ENCODE results near the gene ITCH. TPM values are rescaled to one million over a fixed set of nuclear protein-coding genes. Genes with fewer than 3 reads are reported as not detected.
"Not testable (repeated sequence)": the region's sequence is repeated elsewhere in the genome, so short reads cannot be mapped to it uniquely, and the experiment has no call there.

The ITCH gene
- total and polyA plus RNA-seq, 7 experiments from 2014 or later = 14.6 to 70.4 (median 58.9) TPM

- ATAC-seq (no peak), DNase-seq (no peak)
- intact Hi-C loops (cut with micrococcal nuclease) = no loop called here
- peaks cover 0 to 3% (median 0%) of the 10 kb centered on the region in 7 donors for H3K4me1 Mint-ChIP-seq
- H3K36me3 Mint-ChIP-seq = no peaks in the 10 kb centered on the region
- Histone ChIP-seq H3K27me3 (ENCODE audit: control insufficient read depth in 2 of 2, insufficient read depth in 2 of 2, low read length in 2 of 2) (no peaks in the 10 kb centered on the region), H3K4me1 (ENCODE audit: control insufficient read depth in 2 of 2, insufficient read depth in 2 of 2, low read length in 2 of 2) (peaks cover 0 to 11% of the 10 kb centered on the region in 2 donors), H3K36me3 (ENCODE audit: control insufficient read depth in 2 of 3, insufficient read depth in 3 of 3, low read length in 3 of 3) (no peaks in the 10 kb centered on the region), H3K27ac (ENCODE audit: low read depth, low read length) (no peak overlapping the region), H3K9me3 (ENCODE audit: control insufficient read depth in 2 of 3, low read length in 3 of 3) (no peaks in the 10 kb centered on the region), H3K4me3 (ENCODE audit: low read length) (no peak overlapping the region)
- no peak overlapping the region for H3K27ac Mint-ChIP-seq
- H3K27me3 Mint-ChIP-seq = no peaks in the 10 kb centered on the region
- POLR2A ChIA-PET = interaction anchor here (0.6 kb wide), 1 partner anchor 83 kb away, joined by 3 read pairs; no protein-coding TSS in a partner anchor
- CTCF ChIA-PET = no interaction called here
- no peaks in the 10 kb centered on the region for H3K9me3 Mint-ChIP-seq
- H3K4me3 Mint-ChIP-seq = no peak overlapping the region
These were observed 29.3 kb upstream of the ITCH start for GRCh38 chr20:34333786-34334185.

- Mint-ChIP-seq H3K9me3 (no peaks in the 10 kb centered on the region), H3K4me3 (no peak overlapping the region), H3K27me3 (peaks cover 0 to 2% (median 0%) of the 10 kb centered on the region in 5 donors), H3K36me3 (no peaks in the 10 kb centered on the region), H3K4me1 (peaks cover 0 to 3% (median 0%) of the 10 kb centered on the region in 7 donors), H3K27ac (peak overlapping the region in 1 of 9 donors; percentile 22)
- Histone ChIP-seq H3K27ac (ENCODE audit: low read depth, low read length) (no peak overlapping the region), H3K4me1 (ENCODE audit: control insufficient read depth in 2 of 2, insufficient read depth in 2 of 2, low read length in 2 of 2) (peaks cover 0 to 11% of the 10 kb centered on the region in 2 donors), H3K4me3 (ENCODE audit: low read length) (no peak overlapping the region), H3K36me3 (ENCODE audit: control insufficient read depth in 2 of 3, insufficient read depth in 3 of 3, low read length in 3 of 3) (no peaks in the 10 kb centered on the region), H3K27me3 (ENCODE audit: control insufficient read depth in 2 of 2, insufficient read depth in 2 of 2, low read length in 2 of 2) (no peaks in the 10 kb centered on the region), H3K9me3 (ENCODE audit: control insufficient read depth in 2 of 3, low read length in 3 of 3) (no peaks in the 10 kb centered on the region)
- intact Hi-C loops (cut with micrococcal nuclease) = no loop called here
- ChIA-PET CTCF (interaction anchor here (1.6 kb wide), 1 partner anchor 22 kb away, joined by 3 read pairs; no protein-coding TSS in a partner anchor), POLR2A (interaction anchor here (0.6 kb wide), 1 partner anchor 82 kb away, joined by 3 read pairs; no protein-coding TSS in a partner anchor)
- ATAC-seq = no peak
- DNase-seq = no peak
These were observed 28.2 kb upstream of the ITCH start for GRCh38 chr20:34334654-34335407.

GRCh38 chr20:34337544-34337943, 25.5 kb upstream of the ITCH start:
- H3K36me3 ChIP-seq (ENCODE audit: control insufficient read depth in 2 of 3, insufficient read depth in 3 of 3, low read length in 3 of 3) = no peaks in the 10 kb centered on the region
- ChIA-PET POLR2A (no interaction called here), CTCF (interaction anchor here (1.2 kb wide), 1 partner anchor 25 kb away, joined by 4 read pairs; no protein-coding TSS in a partner anchor)
- Mint-ChIP-seq H3K9me3 (no peaks in the 10 kb centered on the region), H3K27ac (no peak overlapping the region), H3K27me3 (peaks cover 0 to 2% (median 0%) of the 10 kb centered on the region in 5 donors), H3K36me3 (no peaks in the 10 kb centered on the region), H3K4me1 (peaks cover 0 to 4% (median 0%) of the 10 kb centered on the region in 7 donors), H3K4me3 (no peak overlapping the region)
- intact Hi-C loops (cut with micrococcal nuclease) = no loop called here
- peaks cover 0 to 11% of the 10 kb centered on the region in 2 donors for H3K4me1 ChIP-seq (ENCODE audit: control insufficient read depth in 2 of 2, insufficient read depth in 2 of 2, low read length in 2 of 2)
- no peaks in the 10 kb centered on the region for H3K27me3 ChIP-seq (ENCODE audit: control insufficient read depth in 2 of 2, insufficient read depth in 2 of 2, low read length in 2 of 2)
- H3K4me3 ChIP-seq (ENCODE audit: low read length) = no peak overlapping the region
- no peaks in the 10 kb centered on the region for H3K9me3 ChIP-seq (ENCODE audit: control insufficient read depth in 2 of 3, low read length in 3 of 3)
- no peak for ATAC-seq
- no peak for DNase-seq
- H3K27ac ChIP-seq (ENCODE audit: low read depth, low read length) = no peak overlapping the region

GRCh38 chr20:34337982-34338726, 24.9 kb upstream of the ITCH start:
- H3K4me3 ChIP-seq (ENCODE audit: low read length) = no peak overlapping the region
- Mint-ChIP-seq H3K9me3 (no peaks in the 10 kb centered on the region), H3K27me3 (peaks cover 0 to 2% (median 0%) of the 10 kb centered on the region in 5 donors), H3K27ac (no peak overlapping the region), H3K36me3 (no peaks in the 10 kb centered on the region), H3K4me3 (no peak overlapping the region), H3K4me1 (peaks cover 0 to 4% (median 0%) of the 10 kb centered on the region in 7 donors)
- H3K27ac ChIP-seq (ENCODE audit: low read depth, low read length) = no peak overlapping the region
- DNase-seq (no peak), ATAC-seq (peak; percentile 81)
- H3K4me1 ChIP-seq (ENCODE audit: control insufficient read depth in 2 of 2, insufficient read depth in 2 of 2, low read length in 2 of 2) = peaks cover 0 to 11% of the 10 kb centered on the region in 2 donors
- intact Hi-C loops (cut with micrococcal nuclease) = no loop called here
- no peaks in the 10 kb centered on the region for H3K9me3 ChIP-seq (ENCODE audit: control insufficient read depth in 2 of 3, low read length in 3 of 3)
- ChIA-PET POLR2A (no interaction called here), CTCF (no interaction called here)
- no peaks in the 10 kb centered on the region for H3K36me3 ChIP-seq (ENCODE audit: control insufficient read depth in 2 of 3, insufficient read depth in 3 of 3, low read length in 3 of 3)
- no peaks in the 10 kb centered on the region for H3K27me3 ChIP-seq (ENCODE audit: control insufficient read depth in 2 of 2, insufficient read depth in 2 of 2, low read length in 2 of 2)

GRCh38 chr20:34340726-34341125, 22.3 kb upstream of the ITCH start:
- H3K4me3 ChIP-seq (ENCODE audit: low read length); H3K4me3 Mint-ChIP-seq; H3K27ac ChIP-seq (ENCODE audit: low read depth, low read length); H3K9me3 ChIP-seq (ENCODE audit: control insufficient read depth in 2 of 3, low read length in 3 of 3); H3K27me3 ChIP-seq (ENCODE audit: control insufficient read depth in 2 of 2, insufficient read depth in 2 of 2, low read length in 2 of 2); CTCF ChIA-PET; ATAC-seq; H3K36me3 ChIP-seq (ENCODE audit: control insufficient read depth in 2 of 3, insufficient read depth in 3 of 3, low read length in 3 of 3); H3K27ac Mint-ChIP-seq; H3K36me3 Mint-ChIP-seq; H3K4me1 Mint-ChIP-seq; intact Hi-C loops (cut with micrococcal nuclease); POLR2A ChIA-PET; DNase-seq; H3K27me3 Mint-ChIP-seq; H3K9me3 Mint-ChIP-seq: not testable (repeated sequence)
- peaks cover 0 to 11% of the 10 kb centered on the region in 2 donors for H3K4me1 ChIP-seq (ENCODE audit: control insufficient read depth in 2 of 2, insufficient read depth in 2 of 2, low read length in 2 of 2)

- H3K4me1 Mint-ChIP-seq; H3K36me3 Mint-ChIP-seq; H3K27me3 ChIP-seq (ENCODE audit: control insufficient read depth in 2 of 2, insufficient read depth in 2 of 2, low read length in 2 of 2); H3K4me3 ChIP-seq (ENCODE audit: low read length); H3K9me3 ChIP-seq (ENCODE audit: control insufficient read depth in 2 of 3, low read length in 3 of 3); CTCF ChIA-PET; H3K27ac ChIP-seq (ENCODE audit: low read depth, low read length); DNase-seq; H3K27ac Mint-ChIP-seq; H3K36me3 ChIP-seq (ENCODE audit: control insufficient read depth in 2 of 3, insufficient read depth in 3 of 3, low read length in 3 of 3); H3K9me3 Mint-ChIP-seq; ATAC-seq; H3K27me3 Mint-ChIP-seq; intact Hi-C loops (cut with micrococcal nuclease); POLR2A ChIA-PET; H3K4me3 Mint-ChIP-seq: not testable (repeated sequence)
- peaks cover 0 to 11% of the 10 kb centered on the region in 2 donors for H3K4me1 ChIP-seq (ENCODE audit: control insufficient read depth in 2 of 2, insufficient read depth in 2 of 2, low read length in 2 of 2)
These were observed 21.9 kb upstream of the ITCH start for GRCh38 chr20:34341199-34341598.

Measured in naive thymus-derived CD4-positive, alpha-beta T cell (primary cell).